GM19328 (cell line): Measurements from ENCODE around the gene COL4A5.

ENCODE experiments used
- ATAC-seq: cut with Tn5 transposase; IDR thresholded peaks from one replicate; pipeline ENCODE4 v1.9.1; 2021; ENCODE audit warnings: mild to moderate bottlenecking, moderate library complexity; ENCODE audit not compliant: unreplicated experiment

Gene COL4A5

GRCh38 chrX:108737754-108738153 lies 298.1 kb downstream of the COL4A5 start:
- ATAC-seq, result no peak

DNA sequence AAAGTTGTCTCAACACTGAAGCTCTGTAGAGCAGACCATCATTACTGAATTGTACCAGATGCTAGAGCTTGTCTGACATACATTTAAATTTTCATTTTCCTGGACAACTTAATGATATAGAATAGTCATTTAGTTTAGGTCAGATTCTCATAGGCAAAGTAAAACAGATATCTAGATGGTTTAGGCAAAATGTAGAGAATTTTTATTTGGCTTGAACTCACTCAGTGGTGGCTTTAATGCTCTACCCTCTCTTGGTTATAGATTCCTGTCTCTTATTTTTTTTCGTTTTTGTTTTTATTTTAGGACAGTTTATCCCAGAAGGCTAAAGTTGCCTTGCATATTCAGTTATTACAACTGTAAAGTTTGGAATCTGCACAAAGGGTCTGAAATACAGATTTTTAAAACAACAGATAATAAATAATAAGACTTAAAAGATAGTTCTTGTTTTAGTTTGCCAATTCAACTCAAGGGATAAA lies 300.7 kb downstream of the COL4A5 start:
- no peak for ATAC-seq
